HepG2 (cell line): ENCODE data around the gene SH3YL1. TPM values are rescaled to one million over a fixed set of nuclear protein-coding genes. Genes with fewer than 3 reads are reported as not detected.
A peak's percentile ranks its signal among the peaks of the same experiment; 100 is the strongest.

Experiments
- ARID5B ChIP-seq: IDR thresholded peaks from 2 replicates; pipeline ENCODE4 v1.4.0; 2020; ENCODE audit warnings: mild to moderate bottlenecking, missing genetic modification reagents
- CHCHD3 ChIP-seq: sonication (generic); formaldehyde crosslinking; IDR thresholded peaks from 2 replicates; pipeline ENCODE4 v1.8.0; 2022; ENCODE audit warnings: mild to moderate bottlenecking, missing genetic modification reagents, moderate library complexity
- ERF ChIP-seq: IDR thresholded peaks from 2 replicates; pipeline ENCODE4 v1.6.1; 2018; ENCODE audit warnings: missing biosample characterization, missing genetic modification reagents
- GATAD1 ChIP-seq: IDR thresholded peaks from 2 replicates; pipeline ENCODE4 v1.6.1; 2016; ENCODE audit warnings: missing genetic modification reagents, missing compliant biosample characterization
- GPN1 ChIP-seq: sonication (generic); formaldehyde crosslinking; IDR thresholded peaks from 2 replicates; pipeline ENCODE4 v1.5.1; 2020; ENCODE audit warnings: missing genetic modification reagents, borderline replicate concordance
- GTF2F1 ChIP-seq: fragments of 150-350 bp; IDR thresholded peaks from 2 replicates; pipeline ENCODE4 v1.6.1; 2014; ENCODE audit warnings: low read length
- KLF12 ChIP-seq: sonication (generic); formaldehyde crosslinking; IDR thresholded peaks from 2 replicates; pipeline ENCODE4 v1.4.0; 2020; ENCODE audit warnings: missing genetic modification reagents, borderline replicate concordance
- MAFK ChIP-seq, 2 experiments: IDR thresholded peaks in 1 of 2; conservative IDR thresholded peaks in 1 of 2; 2 replicates each; pipeline ENCODE4 v1.6.1; 2011; ENCODE audit warnings: improper control_type of control experiment in 2 of 2, low read length in 2 of 2
- MXD4 ChIP-seq: IDR thresholded peaks from 2 replicates; pipeline ENCODE4 v1.6.1; 2016; ENCODE audit warnings: mild to moderate bottlenecking, missing biosample characterization, missing genetic modification reagents
- RBM22 ChIP-seq: fragments of 200-400 bp; formaldehyde crosslinking; optimal IDR thresholded peaks from 2 replicates; pipeline ENCODE3; 2017; ENCODE audit warnings: mild to moderate bottlenecking, low read length, moderate library complexity
- RERE ChIP-seq: IDR thresholded peaks from 2 replicates; pipeline ENCODE4 v1.6.1; 2016; ENCODE audit warnings: low read depth, missing genetic modification reagents, missing compliant biosample characterization
- TERF1 ChIP-seq: sonication (generic); formaldehyde crosslinking; IDR thresholded peaks from 2 replicates; pipeline ENCODE4 v1.8.0; 2022; ENCODE audit warnings: mild to moderate bottlenecking, missing genetic modification reagents, moderate library complexity
- TGIF2 ChIP-seq: IDR thresholded peaks from 2 replicates; pipeline ENCODE4 v1.6.1; 2016; ENCODE audit warnings: control low read depth, missing compliant biosample characterization
- THAP11 ChIP-seq: IDR thresholded peaks from 2 replicates; pipeline ENCODE4 v1.6.1; 2016; ENCODE audit warnings: missing biosample characterization, missing genetic modification reagents
- ZFX ChIP-seq: sonication (generic); formaldehyde crosslinking; IDR thresholded peaks from 2 replicates; pipeline ENCODE4 v1.4.0; 2020; ENCODE audit warnings: mild to moderate bottlenecking, low read depth, missing genetic modification reagents, moderate library complexity
- ZNF713 ChIP-seq: sonication (generic); formaldehyde crosslinking; IDR thresholded peaks from 2 replicates; pipeline ENCODE4 v1.4.0; 2020; ENCODE audit warnings: mild to moderate bottlenecking, missing genetic modification reagents
- ZSCAN29 ChIP-seq: sonication (generic); formaldehyde crosslinking; conservative IDR thresholded peaks from 2 replicates; pipeline ENCODE4 v1.4.0; 2020; ENCODE audit warnings: mild to moderate bottlenecking, missing genetic modification reagents
- ZSCAN31 ChIP-seq: sonication (generic); formaldehyde crosslinking; IDR thresholded peaks from 2 replicates; pipeline ENCODE4 v1.5.0; 2020; ENCODE audit warnings: low read depth, mild to moderate bottlenecking, missing genetic modification reagents
- polyA plus RNA-seq, 8 experiments: library from polyadenylated mRNA; depleted of rRNA in 3 of 8; stranded (reverse) in 7 of 8; unstranded in 1 of 8; fragments of >200 nt; fragmentation: Illumina TruSeq in 4 of 8; extraction: Trizol in 4 of 8; gene quantifications; 2 replicates each; pipeline versions ENCODE4 v1.2.1 to v1.2.3, GENCODE V29; 2011 to 2016; ENCODE audit warnings: low read depth in 4 of 8, missing spikeins in 1 of 8, mixed read lengths in 1 of 8; ENCODE audit not compliant: insufficient read depth in 1 of 8
- total RNA-seq, 5 experiments: library from RNA; depleted of rRNA; stranded (reverse); fragments of >200 nt; fragmentation: Illumina TruSeq; extraction: Trizol; gene quantifications; 2 replicates each; pipeline ENCODE4 v1.2.3, GENCODE V29; 2016; ENCODE audit warnings: low read depth in 1 of 5

SH3YL1 gene
- total and polyA plus RNA-seq, 2 of the 13 experiments (the other 11 are each of a cell fraction or from before 2014, with no cell fraction given): 13.0 to 48.2 TPM

- peak; percentile 98 for TF ChIP-seq RERE
- peak; percentile 85 for TF ChIP-seq GATAD1 (CRISPR knock-in tag)
- peak; percentile 61 to 72 for TF ChIP-seq MAFK (conservative IDR thresholded peaks at IDR 0.05 in 1 of 2, IDR thresholded peaks at IDR 0.05 in 1 of 2; ENCODE audit: low read length in 2 of 2)
- 0 out of 2 replicates have a peak, but pooled peaks have one; percentile 29 for TF ChIP-seq ZSCAN29 (CRISPR knock-in tag)
- TF ChIP-seq ZNF713 (CRISPR knock-in tag): no peak
- no peak for TF ChIP-seq GTF2F1
- TF ChIP-seq GPN1 (CRISPR knock-in tag): no peak
- TF ChIP-seq ERF: peak; percentile 100
- TF ChIP-seq MXD4: peak; percentile 97
- no peak for TF ChIP-seq TERF1 (CRISPR knock-in tag)
- TF ChIP-seq THAP11: peak; percentile 89
- TF ChIP-seq CHCHD3: no peak
- no peak for TF ChIP-seq KLF12 (CRISPR knock-in tag)
- TF ChIP-seq ARID5B (CRISPR knock-in tag): peak; percentile 100
- TF ChIP-seq ZFX (CRISPR knock-in tag): peak; percentile 67; the same call in 1 of the 2 replicates
- TF ChIP-seq ZSCAN31 (CRISPR knock-in tag): peak; percentile 88
- peak; percentile 99 for TF ChIP-seq TGIF2
- no peak for TF ChIP-seq RBM22
These were observed 3.2 kb downstream of the SH3YL1 start (continued) for GRCh38 chr2:260507-261161.
